GM19397 (cell line): ENCODE measurements around the gene SCFD2.
A peak's percentile ranks its signal among the peaks of the same experiment; 100 is the strongest.
"Not testable (repeated sequence)": the region's sequence is repeated elsewhere in the genome, so short reads cannot be mapped to it uniquely, and the experiment has no call there.

Experiments
- ATAC-seq: cut with Tn5 transposase; IDR thresholded peaks from one replicate; pipeline ENCODE4 v1.9.1; 2021; ENCODE audit warnings: mild to moderate bottlenecking, moderate library complexity; ENCODE audit not compliant: unreplicated experiment

Gene SCFD2

DNA sequence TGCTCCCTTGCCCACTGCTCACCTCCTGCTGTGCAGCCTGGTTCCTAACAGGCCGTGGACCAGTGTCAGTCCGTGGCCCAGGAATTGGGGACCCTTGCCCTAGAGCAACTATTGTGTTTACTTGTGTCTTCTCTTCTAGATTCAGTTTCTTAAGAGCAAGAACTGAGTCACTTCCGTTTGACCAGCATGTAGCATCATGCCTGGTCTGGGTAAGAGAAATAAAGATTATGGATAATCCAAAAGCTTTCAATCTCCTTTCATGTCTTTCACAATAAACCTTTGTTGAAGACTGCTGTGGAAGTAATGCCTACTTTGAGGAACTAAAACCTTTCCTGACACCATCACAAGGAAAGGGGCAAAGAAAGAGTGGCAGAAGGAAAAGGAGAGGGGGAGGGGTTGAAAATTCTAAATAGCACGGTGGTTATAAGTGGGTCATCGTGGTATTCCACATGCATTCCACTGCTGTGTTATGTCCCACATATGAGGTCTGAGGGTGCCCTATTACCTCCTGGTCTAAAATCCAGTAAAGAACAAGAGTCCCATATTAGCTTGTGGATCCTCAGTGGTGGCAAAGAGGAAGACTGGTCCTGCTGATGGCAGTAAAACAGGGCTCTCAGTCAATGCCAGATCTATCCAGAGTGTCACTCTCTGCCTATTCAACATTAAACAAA is 370.4 kb downstream of the SCFD2 start:
- ATAC-seq: no peak

DNA sequence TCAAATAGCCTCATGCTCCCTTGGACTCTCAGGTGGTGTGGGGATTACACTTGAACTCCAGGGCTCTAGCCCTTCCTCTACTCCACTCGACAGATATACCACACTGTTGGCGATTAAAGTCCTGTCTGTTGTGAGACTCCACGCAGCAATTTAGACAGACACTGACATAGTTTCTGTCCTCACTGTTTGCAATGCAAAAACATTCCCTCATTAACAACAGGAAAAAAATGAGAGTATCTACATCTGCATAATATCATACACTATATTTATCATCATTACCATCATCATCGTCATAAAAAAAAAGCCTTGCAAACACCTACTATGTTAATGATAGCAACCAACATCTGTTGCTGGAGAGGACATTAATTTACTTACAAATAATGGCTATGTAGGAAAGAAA is 371.3 kb downstream of the SCFD2 start:
- no peak for ATAC-seq

DNA sequence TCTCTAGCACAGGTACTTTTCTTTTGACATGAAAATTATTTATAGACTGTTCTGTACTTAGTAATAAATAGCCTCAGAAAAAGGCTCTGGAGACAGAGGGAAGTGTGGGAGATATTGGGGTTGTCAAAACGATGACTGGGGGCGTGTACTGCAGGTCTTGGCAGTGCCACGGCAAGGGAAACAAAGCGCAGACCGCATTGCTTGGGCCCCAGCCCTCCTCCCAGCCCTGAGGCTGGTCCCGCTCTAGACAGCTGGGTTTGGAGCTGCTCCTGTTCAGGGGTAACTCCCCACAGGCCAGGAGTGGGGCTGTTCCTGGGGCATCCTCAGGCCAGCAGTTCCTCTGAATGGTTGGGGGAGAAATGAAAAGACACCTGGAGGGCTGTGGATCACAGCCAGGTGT is 372.1 kb downstream of the SCFD2 start:
- no peak for ATAC-seq

DNA sequence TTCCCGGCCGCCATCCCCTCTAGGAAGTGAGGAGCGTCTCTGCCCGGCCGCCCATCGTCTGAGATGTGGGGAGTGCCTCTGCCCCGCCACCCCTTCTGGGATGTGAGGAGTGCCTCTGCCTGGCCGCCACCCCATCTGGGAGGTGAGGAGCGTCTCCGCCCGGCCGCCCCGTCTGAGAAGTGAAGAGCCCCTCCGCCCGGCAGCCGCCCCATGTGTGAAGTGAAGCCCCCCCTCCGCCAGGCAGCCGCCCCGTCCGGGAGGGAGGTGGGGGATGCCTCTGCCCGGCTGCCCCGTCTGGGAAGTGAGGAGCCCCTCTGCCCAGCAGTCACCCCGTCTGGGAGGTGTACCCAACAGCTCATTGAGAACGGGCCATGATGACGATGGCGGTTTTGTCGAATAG is 373.3 kb downstream of the SCFD2 start:
- not testable (repeated sequence) for ATAC-seq

DNA sequence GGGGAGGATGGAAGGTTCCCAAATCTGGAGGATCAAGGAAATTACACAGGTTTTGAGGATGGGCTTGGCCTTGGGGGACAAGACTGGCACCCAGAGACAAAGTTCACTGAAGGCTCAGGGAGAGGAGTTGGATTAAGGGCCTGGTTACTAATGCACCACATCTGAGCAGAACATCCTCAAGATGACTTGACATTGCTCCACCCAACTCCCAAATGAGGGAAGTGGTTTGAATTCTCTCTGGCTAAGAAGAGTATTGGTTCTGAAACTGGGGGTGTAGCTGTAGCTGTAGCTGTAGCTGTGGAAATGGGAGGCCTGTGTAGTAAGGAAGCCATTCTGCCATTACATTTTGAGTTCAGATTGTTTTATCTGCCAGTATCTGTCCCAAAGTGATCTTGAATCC is 374.4 kb downstream of the SCFD2 start:
- ATAC-seq: no peak

DNA sequence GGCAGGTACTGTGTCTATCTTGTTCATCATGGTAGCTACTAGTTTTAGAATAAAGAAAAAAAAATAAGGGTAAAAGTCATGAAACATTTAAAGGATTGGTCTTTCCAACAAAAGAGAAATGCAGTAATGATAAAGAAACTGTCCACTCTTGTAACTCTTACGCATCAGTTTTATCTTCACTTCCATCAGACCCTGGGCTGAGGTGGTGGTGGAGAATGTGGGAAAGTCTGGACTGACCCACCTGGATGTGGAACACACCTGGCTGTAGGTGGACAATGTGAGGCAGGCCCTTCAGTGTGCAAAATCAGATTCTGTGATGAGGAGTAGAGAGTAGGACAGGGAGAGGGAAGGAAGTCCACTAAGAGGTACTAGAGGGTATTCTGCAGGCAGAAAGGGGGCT is 375.2 kb downstream of the SCFD2 start:
- ATAC-seq: no peak

DNA sequence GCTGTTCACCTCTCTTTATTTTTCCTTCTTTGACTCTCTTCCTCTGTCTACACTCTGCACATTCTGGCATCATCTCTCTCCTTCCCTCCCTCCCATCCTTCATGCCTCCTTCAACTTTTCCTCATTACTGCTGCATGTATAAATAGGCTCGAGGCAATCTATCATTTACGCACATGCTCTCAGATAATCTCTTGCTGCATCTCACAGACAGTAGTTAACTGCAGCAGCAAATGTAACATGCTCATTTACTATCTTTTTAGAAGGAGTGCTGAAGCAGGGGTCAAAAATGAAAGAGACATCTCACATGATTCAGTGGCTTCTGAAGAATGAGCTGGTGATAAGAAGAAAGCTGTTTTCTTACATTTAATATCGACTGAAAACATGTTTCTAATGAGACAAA is 376.0 kb downstream of the SCFD2 start:
- ATAC-seq: no peak

DNA sequence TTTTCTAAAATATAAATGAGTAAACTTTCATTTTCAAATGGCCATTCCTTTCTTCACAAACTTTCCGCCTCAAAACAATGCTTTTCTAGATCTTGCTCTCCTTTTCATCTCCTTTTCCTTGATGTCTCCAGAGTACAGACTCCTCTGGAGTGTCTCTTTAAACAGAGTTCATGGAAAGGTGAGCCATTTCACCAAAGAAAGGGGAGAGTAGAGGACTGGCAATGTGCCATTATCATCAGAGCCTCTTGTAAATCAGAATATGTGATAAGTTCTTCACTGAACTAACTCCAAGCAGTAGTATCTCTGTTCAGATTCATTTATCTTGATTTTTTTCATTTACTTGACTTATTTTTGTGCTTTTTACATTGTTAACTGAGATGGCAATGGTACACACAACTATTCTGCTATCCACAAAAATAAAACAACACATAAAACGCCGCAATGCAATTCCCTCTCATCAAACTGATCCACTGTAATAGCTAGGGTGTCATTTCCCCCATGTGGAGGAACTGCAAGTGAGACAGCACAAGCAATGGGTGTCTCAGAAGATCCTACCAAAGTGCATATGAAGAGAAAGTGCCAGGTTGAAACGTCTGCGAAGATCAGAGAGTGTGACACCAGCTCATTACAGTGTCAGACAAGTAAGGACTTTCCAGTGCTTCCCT is 378.3 kb downstream of the SCFD2 start:
- no peak for ATAC-seq

DNA sequence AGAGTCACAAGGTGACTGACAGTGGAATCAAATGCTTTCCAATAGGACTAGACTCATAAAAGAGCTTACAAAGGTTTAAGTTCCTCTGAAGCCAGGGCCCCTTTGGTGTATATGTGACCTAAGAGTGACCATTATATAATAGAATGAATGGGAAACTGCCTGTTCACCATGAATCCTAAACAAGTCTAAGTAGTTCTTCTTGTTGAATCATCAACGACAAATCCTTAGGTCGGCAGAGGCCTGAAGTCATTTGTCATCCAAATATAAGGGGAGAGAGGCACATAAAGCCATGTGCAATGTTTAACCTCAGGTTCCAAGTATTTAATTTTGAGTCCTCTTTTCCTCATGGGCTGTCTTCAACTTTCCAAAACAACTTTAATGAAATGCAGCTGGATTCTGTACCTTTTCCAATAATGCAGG is 381.4 kb downstream of the SCFD2 start:
- no peak for ATAC-seq

DNA sequence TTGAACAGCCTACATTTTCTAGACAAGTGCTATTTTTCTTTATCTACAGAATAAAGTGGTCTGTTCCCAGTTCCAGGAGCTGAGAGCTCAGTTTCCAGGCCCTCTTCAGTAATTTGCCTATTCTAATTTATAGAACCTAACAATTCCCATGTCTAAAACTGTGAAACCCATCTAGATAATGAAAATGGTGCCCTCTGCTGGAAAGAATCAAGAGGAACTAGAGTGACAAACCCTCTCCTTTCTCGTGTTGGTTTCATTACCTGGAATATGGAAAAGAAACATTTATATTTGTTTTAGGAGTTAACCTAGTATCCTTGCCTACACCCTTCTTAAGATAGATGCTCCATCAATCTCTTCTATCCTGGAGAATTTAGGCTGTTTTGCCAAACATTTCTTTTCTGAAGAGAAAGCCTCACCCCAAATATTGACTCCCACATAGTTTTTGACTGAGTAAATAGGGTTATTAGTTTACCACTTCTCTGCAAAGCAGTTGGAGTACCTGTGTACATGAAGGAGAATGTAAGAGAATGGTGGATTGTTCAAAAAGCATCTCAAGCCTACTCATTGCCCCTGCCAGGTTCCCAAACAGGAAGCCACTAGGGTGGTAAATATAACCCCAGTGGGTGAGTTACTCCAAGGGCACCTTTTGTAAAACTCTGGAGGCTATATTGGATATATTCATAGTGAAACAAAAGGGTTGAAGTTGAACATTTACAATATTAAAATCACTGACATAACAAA is 382.1 kb downstream of the SCFD2 start:
- peak; percentile 60 for ATAC-seq

DNA sequence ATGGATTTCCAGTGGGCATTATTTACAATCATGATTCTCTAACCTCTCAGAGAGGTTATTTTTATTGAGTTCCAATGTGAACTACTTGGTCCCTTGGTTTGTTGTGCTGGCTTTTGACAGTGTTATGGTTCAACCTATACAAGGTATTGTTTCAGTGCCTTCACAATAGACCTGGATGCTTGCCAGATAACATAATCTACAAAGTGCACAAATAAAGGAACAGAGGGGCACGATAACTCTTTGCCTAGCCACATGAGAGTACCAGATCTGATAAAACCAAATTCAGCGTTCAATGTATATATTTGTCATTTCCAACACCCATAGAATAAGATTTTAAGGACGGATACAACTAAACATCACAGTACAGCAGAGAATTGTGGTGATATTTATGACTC is 382.9 kb downstream of the SCFD2 start:
- no peak for ATAC-seq

DNA sequence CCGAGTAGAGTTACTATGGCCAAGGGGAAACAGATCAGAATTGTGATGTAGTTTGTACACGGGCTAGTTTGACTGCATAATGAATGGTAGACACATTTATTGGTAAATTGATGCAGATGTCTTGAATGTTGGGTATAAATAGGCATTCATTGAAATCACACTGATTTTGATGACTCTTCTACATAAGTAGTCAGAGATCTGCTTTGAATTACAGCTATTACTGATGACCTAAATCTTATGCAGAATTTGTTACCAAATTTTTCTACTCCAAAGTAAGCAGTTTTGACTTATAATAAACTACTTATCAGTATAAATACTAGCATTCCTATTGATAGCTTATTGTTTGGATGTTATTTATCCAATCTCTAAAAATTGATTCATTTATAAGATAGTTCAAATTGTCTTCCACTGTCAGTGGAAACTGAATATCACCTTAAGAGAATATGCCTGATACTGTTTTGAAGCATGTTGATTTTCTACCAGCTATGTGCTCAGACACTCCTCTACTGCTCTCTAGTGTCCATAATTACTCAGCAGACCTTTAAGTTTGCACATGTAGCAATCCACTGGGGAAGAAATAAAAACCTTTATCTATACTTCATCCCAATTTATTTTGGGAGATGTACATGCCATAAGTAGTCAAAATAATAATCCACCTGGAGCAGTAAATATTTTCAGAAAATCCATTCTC is 383.5 kb downstream of the SCFD2 start:
- no peak for ATAC-seq

DNA sequence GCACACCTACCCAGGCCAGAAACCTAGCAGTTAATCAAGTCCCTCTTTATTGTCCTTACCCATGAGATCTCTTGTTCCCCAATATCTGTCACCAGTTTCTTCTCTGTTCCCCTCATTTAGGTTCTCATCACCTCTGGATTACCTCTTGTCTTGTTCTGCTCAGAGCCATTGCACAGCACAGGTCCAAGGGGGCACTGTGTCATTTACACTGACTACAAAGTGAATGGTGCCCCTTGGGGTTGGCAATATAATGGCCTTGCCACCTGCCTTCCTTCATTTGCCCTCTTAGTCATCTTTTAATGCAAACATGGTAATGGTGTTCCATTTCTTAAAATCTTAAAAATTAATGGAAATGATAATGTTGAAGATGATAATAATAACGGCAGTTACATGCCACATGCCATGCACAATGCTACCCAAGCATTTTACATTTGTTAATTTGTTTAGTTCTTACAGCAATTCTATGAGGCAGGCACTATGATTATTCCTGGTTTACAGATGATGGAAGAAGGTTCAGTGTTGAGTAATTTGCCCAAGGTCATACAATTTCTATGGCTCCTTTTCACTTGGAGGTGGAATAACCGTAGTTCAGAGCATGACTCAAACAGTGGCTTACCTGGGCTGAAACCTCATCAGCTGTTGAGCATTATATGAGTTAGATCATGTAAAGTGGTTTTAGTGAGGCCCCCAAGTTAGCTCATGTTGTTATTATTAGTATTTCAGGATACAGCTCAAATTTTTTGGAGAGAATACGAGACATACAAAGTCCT is 385.9 kb downstream of the SCFD2 start:
- ATAC-seq: no peak

DNA sequence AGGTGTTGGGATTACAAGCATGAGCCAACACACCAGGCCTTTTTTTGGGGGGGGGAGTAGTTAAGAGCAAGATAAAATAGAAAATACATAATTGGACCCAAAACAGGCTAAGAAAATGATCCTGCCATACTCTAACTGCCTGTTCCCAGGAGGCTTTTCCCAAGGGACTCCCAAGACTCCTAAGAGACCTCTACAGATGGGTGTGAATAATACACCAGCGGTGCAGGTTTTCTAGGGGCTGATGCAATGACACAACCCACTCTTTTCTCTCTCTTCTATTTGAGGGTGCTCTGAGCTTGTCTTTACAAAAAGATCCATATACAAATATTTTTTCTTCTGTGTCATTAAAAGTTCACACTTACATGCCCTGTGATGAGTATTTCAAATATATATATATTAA is 386.8 kb downstream of the SCFD2 start:
- no peak for ATAC-seq

DNA sequence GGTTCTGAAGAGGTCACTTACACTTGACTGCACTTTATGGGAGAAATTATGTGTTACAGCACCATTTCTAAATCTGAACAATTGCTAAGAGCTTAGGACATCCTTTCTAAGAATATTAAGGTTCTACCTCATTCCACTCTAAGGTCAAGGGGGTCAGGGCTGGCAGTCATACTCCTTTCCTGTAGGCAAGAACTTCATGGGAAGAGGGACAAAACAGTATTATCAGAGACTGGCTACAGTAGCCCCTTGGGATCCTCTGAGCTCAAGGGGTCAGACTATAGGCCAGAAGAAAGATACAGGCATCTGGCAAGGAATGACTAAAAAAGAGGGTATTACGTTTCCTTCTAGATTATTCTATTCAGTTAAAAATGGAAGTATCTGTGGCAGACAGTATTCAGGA is 388.6 kb downstream of the SCFD2 start:
- no peak for ATAC-seq

DNA sequence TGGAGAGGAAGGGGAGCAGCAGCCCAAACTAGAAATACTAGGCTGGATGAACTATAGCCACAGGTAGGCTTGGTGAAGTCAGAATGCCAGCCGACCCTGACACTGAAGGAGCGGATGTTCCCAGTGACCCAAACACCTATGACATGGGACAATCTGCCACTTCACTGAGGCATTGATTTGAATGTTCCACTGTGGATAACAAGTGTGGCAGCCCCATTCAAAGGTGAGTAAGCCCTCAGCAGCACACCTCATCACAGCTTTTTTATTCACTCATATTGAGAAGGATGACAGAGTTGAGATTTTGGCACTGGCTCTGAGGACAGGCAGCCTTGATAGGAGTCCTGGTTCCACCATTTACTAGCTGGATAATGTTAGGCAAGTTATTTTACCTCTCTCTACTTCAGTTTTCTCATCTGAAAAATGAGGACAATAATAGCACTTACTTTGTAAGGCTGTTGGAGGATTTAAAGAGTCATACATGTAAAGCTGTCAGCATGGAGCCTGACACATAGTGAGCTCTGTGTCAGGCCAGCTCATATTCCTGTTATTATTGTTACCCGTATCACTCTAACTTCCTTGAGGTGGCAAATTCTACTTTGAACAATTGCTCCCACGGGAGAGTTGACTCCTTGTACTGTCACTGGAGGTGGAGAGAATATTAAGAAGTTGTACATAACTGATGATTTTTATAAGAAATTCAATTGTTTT is 389.2 kb downstream of the SCFD2 start:
- no peak for ATAC-seq

DNA sequence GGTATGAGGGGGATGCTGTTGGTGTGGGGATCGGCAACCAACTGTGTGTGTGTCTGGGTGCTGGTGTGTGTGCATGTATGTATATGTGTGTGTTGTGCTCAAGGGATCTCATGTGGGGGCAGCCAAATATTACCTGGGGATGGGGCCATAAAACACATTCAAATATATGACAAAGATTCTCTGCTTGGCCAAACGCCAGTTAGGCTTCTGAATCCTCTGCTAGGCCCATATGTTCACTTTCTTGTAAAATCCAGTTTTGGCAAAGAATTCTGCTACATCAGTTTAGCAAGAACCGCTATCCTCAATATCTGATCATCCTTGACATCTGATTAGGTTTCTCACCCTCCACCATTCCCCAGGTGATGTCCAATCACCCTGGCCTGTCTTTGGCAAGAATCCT is 397.2 kb downstream of the SCFD2 start:
- no peak for ATAC-seq

DNA sequence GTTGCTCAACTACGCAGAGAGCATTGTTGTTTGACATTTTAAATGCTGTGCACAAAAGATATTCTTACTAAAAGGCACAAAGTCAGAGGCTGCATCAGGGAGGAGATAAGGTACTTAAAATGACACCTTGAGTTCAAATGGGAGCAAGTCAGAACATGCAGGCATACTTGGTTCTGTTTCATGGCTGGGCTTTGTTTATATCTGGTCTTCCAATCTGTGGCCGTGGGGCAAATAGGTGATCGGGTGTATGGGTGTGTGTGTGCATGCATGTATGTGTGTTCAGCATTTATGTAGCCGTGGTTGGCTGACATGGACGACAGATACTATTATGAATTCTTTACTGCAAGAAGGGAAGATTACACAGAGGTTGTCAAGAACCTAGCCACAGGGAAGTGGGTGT is 397.6 kb downstream of the SCFD2 start:
- no peak for ATAC-seq

DNA sequence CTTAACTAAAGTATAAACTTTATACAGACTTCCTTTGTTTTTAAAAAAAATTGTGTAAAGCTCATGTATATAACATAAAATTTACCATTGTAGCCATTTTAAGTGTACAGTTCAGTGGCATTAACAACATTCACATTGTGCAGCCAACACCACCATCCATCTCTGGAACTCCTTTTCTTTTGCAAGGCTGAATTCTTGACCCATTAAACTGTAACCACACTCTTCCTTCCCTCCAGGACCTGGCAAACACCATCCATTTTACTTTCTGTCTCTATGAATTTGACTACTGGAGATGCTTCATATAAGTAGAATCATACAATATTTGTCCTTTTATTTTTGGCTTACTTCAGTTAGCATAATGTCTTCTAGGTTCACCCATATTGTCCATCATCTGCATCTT is 399.1 kb downstream of the SCFD2 start:
- no peak for ATAC-seq

DNA sequence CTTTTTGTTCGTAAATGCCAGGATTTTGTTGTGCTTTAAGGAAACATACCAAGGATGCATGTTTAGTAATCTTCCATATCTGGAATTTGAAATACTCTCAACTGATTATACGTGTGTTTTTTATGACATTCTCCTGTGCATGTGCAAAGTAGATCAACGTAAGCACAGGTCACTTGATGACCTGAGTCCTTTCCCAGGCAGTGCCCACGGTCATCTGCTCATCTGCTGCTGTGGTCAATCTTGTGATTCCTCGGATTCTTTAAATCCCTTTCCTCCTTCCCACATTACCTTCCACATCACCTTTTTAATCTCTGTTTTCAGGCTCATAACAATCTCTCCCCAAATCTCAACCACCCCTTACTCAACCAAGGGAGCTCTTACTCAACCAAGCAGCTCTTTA is 399.7 kb downstream of the SCFD2 start:
- ATAC-seq: no peak
